ENCODE measurements around the gene COTL1. TPM values are rescaled to one million over a fixed set of nuclear protein-coding genes. Genes with fewer than 3 reads are reported as not detected.

COTL1 gene
- total and polyA plus RNA-seq, 9 of the 15 experiments (the other 6 are each of a cell fraction or from before 2014, with no cell fraction given): 27.7 to 185 (median 72.5) TPM

DNA sequence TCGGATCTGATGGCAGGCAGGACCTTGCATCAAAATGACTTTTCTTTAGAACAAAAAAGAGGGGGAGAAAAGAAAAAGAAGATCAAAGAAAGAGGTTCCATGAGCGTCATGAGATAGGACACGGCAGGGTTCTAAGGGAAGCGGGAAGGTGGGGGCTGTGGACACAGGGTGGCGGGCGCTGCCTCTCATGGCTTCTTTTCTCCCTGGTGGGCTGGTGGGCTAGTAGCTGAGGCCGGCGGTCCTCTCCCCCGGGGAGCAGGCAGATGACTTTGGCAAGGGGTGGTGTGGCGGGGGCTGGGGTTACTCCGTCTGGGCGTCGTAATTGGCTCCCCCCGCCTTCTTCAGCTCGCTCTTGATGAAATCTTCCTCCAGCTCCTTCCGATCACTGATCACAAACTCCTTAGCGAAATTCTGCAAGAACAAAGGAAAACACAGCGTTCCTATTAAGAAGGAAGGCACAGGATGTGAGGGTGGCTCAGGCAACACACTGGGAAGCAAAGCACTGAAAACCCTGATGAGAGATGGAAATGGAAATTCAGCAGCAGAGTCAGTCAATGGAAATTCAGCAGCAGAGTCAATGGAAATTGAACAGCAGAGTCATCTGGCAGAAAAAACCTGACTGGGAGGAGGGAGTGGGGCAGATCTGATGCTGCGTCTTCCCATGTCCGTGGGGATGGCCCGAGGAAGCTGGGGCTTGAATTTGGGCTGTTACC is 51.2 kb downstream of the COTL1 start:
- H3K27me3 ChIP-seq (ENCODE audit: control insufficient read depth in 2 of 2, insufficient read depth in 2 of 2, low read length in 2 of 2): peaks cover 0 to 5% of the 10 kb centered on the region in 2 experiments; a peak in 1 of 5 replicates
- POLR2A ChIA-PET: interaction anchor here (0.8 to 3.6 kb wide), 3 partner anchors 12 to 20 kb away, joined by 3 to 15 read pairs (median 3); no protein-coding TSS in a partner anchor
- no peak overlapping the region for H3K4me2 ChIP-seq (ENCODE audit: insufficient read depth, low read length)
- WGBS (ENCODE audit: insufficient coverage, low coverage, missing lambda C conversion rate): 76% methylated on average over 18 of the region's 21 CpGs
- H3K9me1 ChIP-seq (ENCODE audit: control insufficient read depth, insufficient read depth, low read length): no peaks in the 10 kb centered on the region
- no peak overlapping the region for H3K9ac ChIP-seq (ENCODE audit: insufficient read depth in 1 of 2, low read depth in 2 of 2, low read length in 2 of 2)
- TF ChIP-seq ZC3H8 (IDR thresholded peaks at IDR 0.05) (no peak), ZNF23 (CRISPR knock-in tag; IDR thresholded peaks at IDR 0.05) (no peak), PML (IDR thresholded peaks at IDR 0.05; ENCODE audit: low read length) (no peak), MEF2D (tag; conservative IDR thresholded peaks at IDR 0.05; ENCODE audit: low read depth) (no peak)
- no TSS peak for BruUV-seq (replicated peaks)
- CTCF ChIA-PET (ENCODE audit: low intra/inter-chr PET ratio): no interaction called here
- in situ Hi-C loops (cut with MboI): no loop called here
- H3K79me2 ChIP-seq (ENCODE audit: control insufficient read depth, insufficient read depth, low read length): no peaks in the 10 kb centered on the region
- H3K4me3 ChIP-seq: no peak overlapping the region
- no peak overlapping the region for H2AFZ ChIP-seq (ENCODE audit: low read depth, low read length)
- H3K4me1 ChIP-seq (replicated peaks in 1 of 2; ENCODE audit: control insufficient read depth in 2 of 2, insufficient read depth in 2 of 2, low read length in 2 of 2): peaks cover 0 to 4% of the 10 kb centered on the region in 2 experiments; a peak in 2 of 5 replicates
- no peaks in the 10 kb centered on the region for H3K9me3 ChIP-seq (replicated peaks; ENCODE audit: control insufficient read depth, insufficient read depth, low read depth, low read length)
- no peak overlapping the region for H3K27ac ChIP-seq (ENCODE audit: extremely low read depth, low read depth, low read length)
- intact Hi-C loops (cut with micrococcal nuclease): no loop called here
- FAIRE-seq (no peak), DNase-seq (ENCODE audit: extremely low read depth in 1 of 4, low spot score in 3 of 4) (no peak), ATAC-seq (no peak)
- H4K20me1 ChIP-seq (replicated peaks; ENCODE audit: control insufficient read depth, insufficient read depth, low read length): no peaks in the 10 kb centered on the region
- H3K36me3 ChIP-seq (ENCODE audit: control insufficient read depth, insufficient read depth, low read length): peaks cover 13% of the 10 kb centered on the region; the same call in 1 of the 3 replicates

Data from K562 (cell line).